ENCODE measurements around the gene SLITRK6.
A peak's percentile ranks its signal among the peaks of the same experiment; 100 is the strongest.

The SLITRK6 gene, protein sequence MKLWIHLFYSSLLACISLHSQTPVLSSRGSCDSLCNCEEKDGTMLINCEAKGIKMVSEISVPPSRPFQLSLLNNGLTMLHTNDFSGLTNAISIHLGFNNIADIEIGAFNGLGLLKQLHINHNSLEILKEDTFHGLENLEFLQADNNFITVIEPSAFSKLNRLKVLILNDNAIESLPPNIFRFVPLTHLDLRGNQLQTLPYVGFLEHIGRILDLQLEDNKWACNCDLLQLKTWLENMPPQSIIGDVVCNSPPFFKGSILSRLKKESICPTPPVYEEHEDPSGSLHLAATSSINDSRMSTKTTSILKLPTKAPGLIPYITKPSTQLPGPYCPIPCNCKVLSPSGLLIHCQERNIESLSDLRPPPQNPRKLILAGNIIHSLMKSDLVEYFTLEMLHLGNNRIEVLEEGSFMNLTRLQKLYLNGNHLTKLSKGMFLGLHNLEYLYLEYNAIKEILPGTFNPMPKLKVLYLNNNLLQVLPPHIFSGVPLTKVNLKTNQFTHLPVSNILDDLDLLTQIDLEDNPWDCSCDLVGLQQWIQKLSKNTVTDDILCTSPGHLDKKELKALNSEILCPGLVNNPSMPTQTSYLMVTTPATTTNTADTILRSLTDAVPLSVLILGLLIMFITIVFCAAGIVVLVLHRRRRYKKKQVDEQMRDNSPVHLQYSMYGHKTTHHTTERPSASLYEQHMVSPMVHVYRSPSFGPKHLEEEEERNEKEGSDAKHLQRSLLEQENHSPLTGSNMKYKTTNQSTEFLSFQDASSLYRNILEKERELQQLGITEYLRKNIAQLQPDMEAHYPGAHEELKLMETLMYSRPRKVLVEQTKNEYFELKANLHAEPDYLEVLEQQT

DNA sequence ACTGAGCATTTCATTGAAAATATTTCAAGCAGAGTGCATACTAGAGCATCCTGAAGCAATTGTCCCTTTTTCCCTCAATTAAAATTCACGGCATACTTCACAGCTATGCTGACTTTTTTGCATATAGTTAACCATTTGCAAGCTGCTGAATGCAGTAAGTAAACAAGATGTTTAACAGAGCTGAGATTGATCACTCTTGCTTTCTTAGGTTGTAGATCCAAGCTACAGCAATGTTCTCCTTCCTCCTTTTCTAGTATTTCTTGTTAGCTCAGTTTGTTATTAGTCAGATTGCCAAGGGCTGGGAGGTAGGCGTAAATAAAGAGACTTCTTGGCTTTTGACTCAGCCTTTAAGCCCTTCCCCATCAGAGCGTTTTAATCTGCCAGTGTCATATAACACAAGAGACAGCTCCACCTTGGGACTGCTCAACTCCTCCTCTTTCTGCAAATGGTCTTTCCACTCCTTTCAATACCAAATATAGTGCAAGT is at the start of gene SLITRK6:
Gene SLITRK6, minus strand, starts transcription at position 323 of the 486 bp plus-strand sequence. CDS start 2,911 bp downstream, outside the sequence.
- H3K4me3 ChIP-seq (ENCODE audit: low read depth, low read length), result no peak within 1 kb of the TSS
- TF ChIP-seq, protein P1, sequence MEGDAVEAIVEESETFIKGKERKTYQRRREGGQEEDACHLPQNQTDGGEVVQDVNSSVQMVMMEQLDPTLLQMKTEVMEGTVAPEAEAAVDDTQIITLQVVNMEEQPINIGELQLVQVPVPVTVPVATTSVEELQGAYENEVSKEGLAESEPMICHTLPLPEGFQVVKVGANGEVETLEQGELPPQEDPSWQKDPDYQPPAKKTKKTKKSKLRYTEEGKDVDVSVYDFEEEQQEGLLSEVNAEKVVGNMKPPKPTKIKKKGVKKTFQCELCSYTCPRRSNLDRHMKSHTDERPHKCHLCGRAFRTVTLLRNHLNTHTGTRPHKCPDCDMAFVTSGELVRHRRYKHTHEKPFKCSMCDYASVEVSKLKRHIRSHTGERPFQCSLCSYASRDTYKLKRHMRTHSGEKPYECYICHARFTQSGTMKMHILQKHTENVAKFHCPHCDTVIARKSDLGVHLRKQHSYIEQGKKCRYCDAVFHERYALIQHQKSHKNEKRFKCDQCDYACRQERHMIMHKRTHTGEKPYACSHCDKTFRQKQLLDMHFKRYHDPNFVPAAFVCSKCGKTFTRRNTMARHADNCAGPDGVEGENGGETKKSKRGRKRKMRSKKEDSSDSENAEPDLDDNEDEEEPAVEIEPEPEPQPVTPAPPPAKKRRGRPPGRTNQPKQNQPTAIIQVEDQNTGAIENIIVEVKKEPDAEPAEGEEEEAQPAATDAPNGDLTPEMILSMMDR (IDR thresholded peaks at IDR 0.05; ENCODE audit: low read depth, low read length), result no peak
- TF ChIP-seq, protein P2, sequence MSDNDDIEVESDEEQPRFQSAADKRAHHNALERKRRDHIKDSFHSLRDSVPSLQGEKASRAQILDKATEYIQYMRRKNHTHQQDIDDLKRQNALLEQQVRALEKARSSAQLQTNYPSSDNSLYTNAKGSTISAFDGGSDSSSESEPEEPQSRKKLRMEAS (IDR thresholded peaks at IDR 0.05; ENCODE audit: low read depth, low read length), result no peak
- no peak for TF ChIP-seq MYC (IDR thresholded peaks at IDR 0.05; ENCODE audit: low read depth, low read length)
- no peak for TF ChIP-seq POLR2A (IDR thresholded peaks at IDR 0.05; ENCODE audit: extremely low read depth, insufficient read length)
- peak; percentile 3 for DNase-seq (ENCODE audit: low read depth)

- DNase-seq (ENCODE audit: low read depth), result no peak
- TF ChIP-seq MYC (IDR thresholded peaks at IDR 0.05; ENCODE audit: low read depth, low read length) (no peak), POLR2A (IDR thresholded peaks at IDR 0.05; ENCODE audit: extremely low read depth, insufficient read length) (no peak)
- TF ChIP-seq, protein P2 (IDR thresholded peaks at IDR 0.05; ENCODE audit: low read depth, low read length), result no peak
- TF ChIP-seq, protein P1 (IDR thresholded peaks at IDR 0.05; ENCODE audit: low read depth, low read length), result no peak
These were observed 47.8 kb upstream of the SLITRK6 start for GRCh38 chr13:85847012-85847411.

GRCh38 chr13:85841427-85841826 is 42.2 kb upstream of the SLITRK6 start:
- H3K4me3 ChIP-seq (ENCODE audit: low read depth, low read length), result no peak overlapping the region
- TF ChIP-seq, protein P2 (IDR thresholded peaks at IDR 0.05; ENCODE audit: low read depth, low read length), result no peak
- TF ChIP-seq, protein P1 (IDR thresholded peaks at IDR 0.05; ENCODE audit: low read depth, low read length), result no peak
- TF ChIP-seq POLR2A (IDR thresholded peaks at IDR 0.05; ENCODE audit: extremely low read depth, insufficient read length), result no peak
- TF ChIP-seq MYC (IDR thresholded peaks at IDR 0.05; ENCODE audit: low read depth, low read length), result no peak
- DNase-seq (ENCODE audit: low read depth), result no peak

More at GRCh38 chr13:85847012-85847411, 47.8 kb upstream of the SLITRK6 start:
- no peak overlapping the region for H3K4me3 ChIP-seq (ENCODE audit: low read depth, low read length)

DNA sequence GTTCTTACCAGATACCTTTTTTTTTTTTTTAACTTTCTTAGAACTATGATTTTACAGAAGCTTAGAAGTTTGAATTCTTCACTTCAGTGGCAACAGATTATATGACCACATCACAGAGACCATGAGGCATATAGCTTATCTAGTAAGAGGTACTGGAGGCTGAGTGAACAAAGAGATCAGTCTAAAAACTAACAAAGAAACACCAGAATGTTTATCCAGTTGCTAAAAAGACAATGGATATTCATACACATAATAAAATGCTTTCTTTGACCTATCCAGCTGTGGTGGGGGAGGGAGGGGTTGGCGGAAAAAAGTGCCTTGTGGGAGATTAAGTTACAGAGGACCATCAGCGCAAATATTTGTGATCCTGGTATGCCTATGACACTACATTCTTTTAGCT is 34.7 kb upstream of the SLITRK6 start:
- TF ChIP-seq, protein P2 (IDR thresholded peaks at IDR 0.05; ENCODE audit: low read depth, low read length), result no peak
- no peak for TF ChIP-seq MYC (IDR thresholded peaks at IDR 0.05; ENCODE audit: low read depth, low read length)
- no peak for TF ChIP-seq POLR2A (IDR thresholded peaks at IDR 0.05; ENCODE audit: extremely low read depth, insufficient read length)
- TF ChIP-seq, protein P1 (IDR thresholded peaks at IDR 0.05; ENCODE audit: low read depth, low read length), result no peak
- DNase-seq (ENCODE audit: low read depth), result no peak
- no peak overlapping the region for H3K4me3 ChIP-seq (ENCODE audit: low read depth, low read length)

DNA sequence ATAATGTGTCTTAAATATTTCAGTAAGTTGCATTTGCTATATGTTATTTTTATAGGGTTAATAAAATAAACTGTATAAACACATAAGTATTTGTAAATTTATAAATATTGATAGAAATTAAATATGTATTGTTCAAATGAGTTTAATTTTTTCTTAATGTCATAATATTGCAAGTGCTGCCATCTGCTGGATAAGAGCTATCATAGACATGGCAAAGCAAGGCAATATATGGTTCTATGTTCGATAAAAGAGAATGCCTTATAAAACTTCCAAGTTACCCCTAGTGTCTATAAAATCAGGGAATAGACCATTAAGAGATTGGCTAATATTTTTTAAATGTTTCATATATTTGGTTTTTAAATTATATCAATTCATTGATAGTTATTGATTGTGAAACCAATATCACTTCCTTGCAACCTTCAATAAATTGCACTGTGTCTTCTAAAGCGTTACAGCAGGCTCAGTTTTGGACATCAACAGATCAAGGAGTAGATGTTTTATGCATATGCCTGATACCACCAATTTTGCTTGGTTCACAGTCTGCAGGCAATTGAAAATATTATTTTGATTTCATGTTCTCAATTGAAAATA is 29.0 kb upstream of the SLITRK6 start:
- TF ChIP-seq, protein P2 (IDR thresholded peaks at IDR 0.05; ENCODE audit: low read depth, low read length), result no peak
- no peak for TF ChIP-seq POLR2A (IDR thresholded peaks at IDR 0.05; ENCODE audit: extremely low read depth, insufficient read length)
- TF ChIP-seq, protein P1 (IDR thresholded peaks at IDR 0.05; ENCODE audit: low read depth, low read length), result peak; percentile 59
- no peak for TF ChIP-seq MYC (IDR thresholded peaks at IDR 0.05; ENCODE audit: low read depth, low read length)
- peak; percentile 26 for DNase-seq (ENCODE audit: low read depth)
- H3K4me3 ChIP-seq (ENCODE audit: low read depth, low read length), result no peak overlapping the region

Data from NB4 (cell line).